Left ventricle myocardium inferior (tissue), 1 donor: ENCODE results near the gene CCDC61. TPM values are rescaled to one million over a fixed set of nuclear protein-coding genes. Genes with fewer than 3 reads are reported as not detected.

Experiments
- DNase-seq: peaks from one replicate; pipeline ENCODE4 v3.0.0-alpha.2; 2020
- H3K27ac ChIP-seq: fragments of 200-600 bp; replicated peaks from 2 replicates; pipeline ENCODE4 v1.8.0; 2021
- H3K27me3 ChIP-seq: fragments of 200-600 bp; 2 replicates; pipeline ENCODE4 v1.8.0; 2021; ENCODE audit warnings: low read depth
- H3K36me3 ChIP-seq: fragments of 200-600 bp; 2 replicates; pipeline ENCODE4 v1.8.0; 2021
- H3K4me1 ChIP-seq: fragments of 200-600 bp; 2 replicates; pipeline ENCODE4 v1.8.0; 2021
- H3K4me3 ChIP-seq: fragments of 200-600 bp; 2 replicates; pipeline ENCODE4 v1.8.0; 2021; ENCODE audit warnings: mild to moderate bottlenecking, moderate library complexity
- H3K9me3 ChIP-seq: fragments of 200-600 bp; replicated peaks from 2 replicates; pipeline ENCODE4 v1.8.0; 2021
- intact Hi-C: fragments of 100-400 bp; cut with micrococcal nuclease; formaldehyde crosslinking; loops from one replicate; pipeline ENCODE4 v1.11.0; 2022
- total RNA-seq: library from RNA; stranded (reverse); fragmentation: NEBNext Ultra II Directional; extraction: Animal tissue kit (Norgen Biotek cat#: 25700); gene quantifications from one replicate; pipeline ENCODE4 v1.2.1, GENCODE V29; 2021
- TF ChIP-seq, protein P1 (sequence below): fragments of 200-600 bp; IDR thresholded peaks from 2 replicates; pipeline ENCODE4 v1.8.0; 2021; ENCODE audit warnings: antibody characterized with exemption, mild to moderate bottlenecking, borderline replicate concordance
- donor health status: DM: no; HTN: yes; CAD: no; lungs with severe emphysema.

Gene CCDC61
- total RNA-seq, 1 donor from 2014 or later, result 8.7 TPM

DNA sequence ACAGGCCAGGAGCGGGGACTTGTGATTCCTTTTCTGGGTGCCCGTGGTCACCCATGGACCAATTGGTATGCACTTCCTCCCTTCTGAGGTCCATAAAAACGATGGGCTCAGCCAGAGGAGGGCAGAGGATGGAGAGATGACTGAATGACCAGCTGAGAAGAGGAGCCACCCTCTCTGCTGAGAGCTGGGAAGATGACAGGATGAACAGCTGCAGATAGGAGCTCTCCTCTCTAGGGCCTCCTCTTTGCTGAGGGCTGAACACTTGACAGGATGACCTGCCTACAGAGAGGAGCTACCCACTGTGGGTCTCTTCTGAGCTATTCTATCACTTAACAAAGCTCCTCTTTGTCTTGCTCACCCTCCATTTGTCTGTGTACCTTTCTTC is 41.5 kb downstream of the CCDC61 start:
- peaks cover 4% of the 10 kb centered on the region for H3K9me3 ChIP-seq
- TF ChIP-seq, protein P1, sequence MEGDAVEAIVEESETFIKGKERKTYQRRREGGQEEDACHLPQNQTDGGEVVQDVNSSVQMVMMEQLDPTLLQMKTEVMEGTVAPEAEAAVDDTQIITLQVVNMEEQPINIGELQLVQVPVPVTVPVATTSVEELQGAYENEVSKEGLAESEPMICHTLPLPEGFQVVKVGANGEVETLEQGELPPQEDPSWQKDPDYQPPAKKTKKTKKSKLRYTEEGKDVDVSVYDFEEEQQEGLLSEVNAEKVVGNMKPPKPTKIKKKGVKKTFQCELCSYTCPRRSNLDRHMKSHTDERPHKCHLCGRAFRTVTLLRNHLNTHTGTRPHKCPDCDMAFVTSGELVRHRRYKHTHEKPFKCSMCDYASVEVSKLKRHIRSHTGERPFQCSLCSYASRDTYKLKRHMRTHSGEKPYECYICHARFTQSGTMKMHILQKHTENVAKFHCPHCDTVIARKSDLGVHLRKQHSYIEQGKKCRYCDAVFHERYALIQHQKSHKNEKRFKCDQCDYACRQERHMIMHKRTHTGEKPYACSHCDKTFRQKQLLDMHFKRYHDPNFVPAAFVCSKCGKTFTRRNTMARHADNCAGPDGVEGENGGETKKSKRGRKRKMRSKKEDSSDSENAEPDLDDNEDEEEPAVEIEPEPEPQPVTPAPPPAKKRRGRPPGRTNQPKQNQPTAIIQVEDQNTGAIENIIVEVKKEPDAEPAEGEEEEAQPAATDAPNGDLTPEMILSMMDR, result no peak
- no peak for DNase-seq
- H3K4me1 ChIP-seq, result no peaks in the 10 kb centered on the region
- H3K36me3 ChIP-seq, result no peaks in the 10 kb centered on the region
- H3K27me3 ChIP-seq, result peaks cover 69% of the 10 kb centered on the region
- intact Hi-C loops, result no loop called here
- H3K4me3 ChIP-seq, result no peak overlapping the region
- H3K27ac ChIP-seq, result no peak overlapping the region

DNA sequence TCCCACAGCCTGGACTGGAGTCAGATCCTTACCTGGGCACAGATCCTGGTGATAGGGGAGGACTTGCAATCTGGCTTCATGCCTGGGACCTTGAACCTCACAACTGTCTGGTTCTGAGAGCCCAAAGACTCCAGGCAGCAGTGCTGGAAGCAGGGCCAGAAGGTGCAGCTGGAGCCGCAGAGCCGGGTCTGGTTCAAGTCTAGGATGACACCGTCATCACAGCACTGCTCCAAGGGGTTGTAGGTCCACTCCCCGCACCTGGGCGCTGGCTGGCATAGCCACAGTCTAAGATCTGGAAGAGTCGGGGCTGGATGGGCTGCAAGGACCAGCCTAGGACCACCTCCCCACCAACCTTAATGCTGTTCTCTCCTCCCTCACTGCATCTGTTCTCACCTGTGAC is 44.9 kb downstream of the CCDC61 start:
- intact Hi-C loops, result no loop called here
- TF ChIP-seq, protein P1, result no peak
- Histone ChIP-seq H3K27me3 (peaks cover 71% of the 10 kb centered on the region), H3K4me1 (no peaks in the 10 kb centered on the region), H3K27ac (no peak overlapping the region), H3K9me3 (peaks cover 4% of the 10 kb centered on the region), H3K36me3 (no peaks in the 10 kb centered on the region), H3K4me3 (no peak overlapping the region)
- DNase-seq, result no peak

DNA sequence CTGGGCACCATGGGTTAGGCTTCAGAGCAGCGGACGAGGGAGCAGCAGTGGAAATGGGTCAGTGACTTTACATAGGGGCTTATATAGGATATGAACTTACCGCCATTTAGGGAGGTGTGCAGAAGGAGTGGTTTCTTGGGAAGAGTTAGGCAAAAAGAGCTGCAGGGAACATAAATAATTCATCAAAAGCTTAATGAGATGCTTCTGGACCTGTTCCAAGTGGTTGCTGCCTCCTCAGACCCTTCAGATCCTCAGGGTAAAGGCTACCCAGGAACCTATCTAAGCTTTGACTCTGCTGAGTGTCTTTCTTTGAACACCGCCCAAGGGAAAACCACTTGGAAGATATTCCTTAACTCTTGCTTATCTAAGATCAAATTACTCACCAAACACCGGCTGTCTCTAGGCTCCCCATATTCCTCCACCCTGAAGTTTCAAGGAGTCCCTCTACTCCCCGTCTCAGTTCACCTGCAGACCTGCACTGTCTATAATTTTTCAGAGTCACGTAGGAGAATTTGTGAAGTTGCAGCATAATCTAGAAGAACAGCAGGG is 45.8 kb downstream of the CCDC61 start, which contains the start of gene IGFL4:
Gene IGFL4 (minus strand): TSS at position 51 of the 549 bp plus-strand sequence. CDS start 40 bp downstream, at position 11.
- no peak for DNase-seq
- Histone ChIP-seq H3K4me3 (no peak within 1 kb of the TSS), H3K27ac (no peak within 1 kb of the TSS), H3K36me3 (no peaks in the 10 kb centered on the region), H3K9me3 (peaks cover 8% of the 10 kb centered on the region), H3K27me3 (peaks cover 69% of the 10 kb centered on the region), H3K4me1 (no peaks in the 10 kb centered on the region)
- TF ChIP-seq, protein P1, result no peak
- intact Hi-C loops, result no loop called here

DNA sequence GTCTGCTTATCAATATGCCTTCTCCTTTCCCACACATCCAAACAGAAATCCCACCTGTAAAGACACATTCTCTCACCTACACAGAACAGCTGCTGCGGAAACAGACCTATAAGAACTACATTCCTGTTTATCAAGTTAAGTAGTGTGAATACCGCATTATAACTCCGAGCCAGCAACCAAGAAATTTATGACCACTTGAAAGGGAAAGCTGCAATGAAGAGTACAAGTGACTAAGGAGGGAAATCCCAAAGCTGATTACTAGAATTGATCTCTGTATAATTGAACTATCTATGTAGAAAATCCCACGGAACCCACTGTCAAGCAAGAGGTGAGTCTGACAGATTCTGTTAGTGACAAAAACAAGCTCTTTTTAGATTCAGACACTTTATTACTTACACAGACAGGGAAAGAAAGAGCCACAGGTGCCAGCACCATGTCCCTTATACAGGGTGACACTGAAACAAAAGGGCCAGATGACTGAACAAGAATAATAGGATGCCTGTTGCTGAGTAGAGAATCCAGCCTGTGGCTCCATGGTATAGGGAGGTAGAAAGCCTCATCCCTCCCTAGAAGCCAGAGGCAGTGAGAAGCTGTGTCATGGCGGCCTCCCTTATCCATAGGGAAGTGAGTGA is 47.1 kb downstream of the CCDC61 start:
- H3K36me3 ChIP-seq, result no peaks in the 10 kb centered on the region
- H3K27ac ChIP-seq, result no peak overlapping the region
- H3K4me3 ChIP-seq, result no peak overlapping the region
- intact Hi-C loops, result no loop called here
- H3K9me3 ChIP-seq, result peaks cover 15% of the 10 kb centered on the region
- H3K27me3 ChIP-seq, result peaks cover 74% of the 10 kb centered on the region
- DNase-seq, result no peak
- TF ChIP-seq, protein P1, result no peak
- H3K4me1 ChIP-seq, result no peaks in the 10 kb centered on the region

DNA sequence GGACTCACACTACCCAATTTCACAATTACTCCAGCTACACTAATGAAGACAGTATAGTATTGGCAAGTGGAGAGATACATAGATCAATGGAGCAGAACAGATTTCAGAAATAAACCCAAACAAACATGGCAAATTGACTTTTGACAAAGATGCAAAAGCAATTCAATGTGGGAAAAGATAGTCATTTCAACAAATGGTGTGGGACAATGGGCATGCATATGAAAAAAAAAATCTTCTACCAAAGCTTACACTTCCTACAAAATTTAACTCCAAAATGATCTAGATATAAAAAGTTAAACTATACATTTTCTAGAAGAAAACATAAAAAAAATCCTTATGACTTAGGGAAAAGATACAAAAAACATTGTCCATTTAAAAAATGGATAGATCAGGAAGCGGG is 48.3 kb downstream of the CCDC61 start:
- no peaks in the 10 kb centered on the region for H3K4me1 ChIP-seq
- H3K27ac ChIP-seq, result no peak overlapping the region
- no peak overlapping the region for H3K4me3 ChIP-seq
- intact Hi-C loops, result no loop called here
- no peaks in the 10 kb centered on the region for H3K36me3 ChIP-seq
- H3K27me3 ChIP-seq, result peaks cover 85% of the 10 kb centered on the region
- TF ChIP-seq, protein P1, result no peak
- H3K9me3 ChIP-seq, result peaks cover 14% of the 10 kb centered on the region
- no peak for DNase-seq
